SK-N-SH treated with all-trans-retinoic acid at 6 μM for 48 hours (cell line): ENCODE data around the gene SLC35C1.

Source experiments
- ATAC-seq: fragments of 200-7000 bp; cut with Tn5 transposase; 3 replicates; pipeline ENCODE4 v1.9.1; 2020; ENCODE audit warnings: mild to moderate bottlenecking, moderate library complexity
- ARNTL ChIP-seq: fragments of 450-650 bp; formaldehyde crosslinking; IDR thresholded peaks from 2 replicates; pipeline ENCODE4 v1.5.0; 2020; ENCODE audit warnings: low read depth, mild to moderate bottlenecking, moderate library complexity, borderline replicate concordance
- BACH2 ChIP-seq: fragments of 250-450 bp; sonication (Bioruptor Pico); IDR thresholded peaks from 2 replicates; pipeline ENCODE4 v1.9.0; 2021; ENCODE audit warnings: mild to moderate bottlenecking, borderline replicate concordance
- CREB5 ChIP-seq: fragments of 250-450 bp; sonication (Bioruptor Pico); IDR thresholded peaks from 2 replicates; pipeline ENCODE4 v1.5.1; 2020; ENCODE audit warnings: low read depth, mild to moderate bottlenecking, moderate library complexity
- CSRNP3 ChIP-seq: fragments of 250-450 bp; sonication (Bioruptor Pico); IDR thresholded peaks from 2 replicates; pipeline ENCODE4 v1.5.1; 2021; ENCODE audit warnings: mild to moderate bottlenecking, moderate library complexity
- GLIS3 ChIP-seq: fragments of 250-450 bp; sonication (Bioruptor Pico); IDR thresholded peaks from 2 replicates; pipeline ENCODE4 v1.5.0; 2020; ENCODE audit warnings: mild to moderate bottlenecking, moderate library complexity
- ISL1 ChIP-seq: fragments of 250-450 bp; sonication (Bioruptor Pico); IDR thresholded peaks from 2 replicates; pipeline ENCODE4 v2.1.2; 2022; ENCODE audit warnings: mild to moderate bottlenecking, moderate library complexity
- OSR1 ChIP-seq: fragments of 250-450 bp; sonication (Bioruptor Pico); IDR thresholded peaks from 2 replicates; pipeline ENCODE4 v1.8.0; 2022; ENCODE audit warnings: moderate library complexity, mild to moderate bottlenecking, inconsistent platforms
- PATZ1 ChIP-seq: fragments of 250-450 bp; sonication (Bioruptor Pico); IDR thresholded peaks from 2 replicates; pipeline ENCODE4 v1.8.0; 2020; ENCODE audit warnings: mild to moderate bottlenecking, moderate library complexity, borderline replicate concordance
- POU6F1 ChIP-seq: fragments of 250-450 bp; sonication (Bioruptor Pico); IDR thresholded peaks from 2 replicates; pipeline ENCODE4 v1.8.0; 2021; ENCODE audit warnings: low read depth, mild to moderate bottlenecking, moderate library complexity, borderline replicate concordance
- PPARA ChIP-seq: fragments of 250-450 bp; sonication (Bioruptor Pico); IDR thresholded peaks from 2 replicates; pipeline ENCODE4 v1.5.0; 2020; ENCODE audit warnings: mild to moderate bottlenecking, borderline replicate concordance
- RARB ChIP-seq: fragments of 250-450 bp; sonication (Bioruptor Pico); IDR thresholded peaks from 2 replicates; pipeline ENCODE4 v1.8.0; 2021; ENCODE audit warnings: mild to moderate bottlenecking, moderate library complexity
- SNAI2 ChIP-seq: fragments of 250-450 bp; sonication (Bioruptor Pico); IDR thresholded peaks from 2 replicates; pipeline ENCODE4 v1.5.0; 2020; ENCODE audit warnings: mild to moderate bottlenecking, moderate library complexity
- TOX ChIP-seq: fragments of 250-450 bp; sonication (Bioruptor Pico); IDR thresholded peaks from 2 replicates; pipeline ENCODE4 v1.8.0; 2021; ENCODE audit warnings: mild to moderate bottlenecking, moderate library complexity, borderline replicate concordance
- TSHZ2 ChIP-seq: fragments of 250-450 bp; sonication (Bioruptor Pico); IDR thresholded peaks from 2 replicates; pipeline ENCODE4 v1.5.0; 2020; ENCODE audit warnings: mild to moderate bottlenecking, moderate library complexity
- ZC3H10 ChIP-seq: fragments of 250-450 bp; sonication (Bioruptor Pico); IDR thresholded peaks from 2 replicates; pipeline ENCODE4 v1.5.1; 2021; ENCODE audit warnings: mild to moderate bottlenecking, moderate library complexity
- ZFP3 ChIP-seq: fragments of 250-450 bp; sonication (Bioruptor Pico); IDR thresholded peaks from 2 replicates; pipeline ENCODE4 v1.5.0; 2020; ENCODE audit warnings: mild to moderate bottlenecking, moderate library complexity
- ZNF70 ChIP-seq: fragments of 450-650 bp; formaldehyde crosslinking; IDR thresholded peaks from 2 replicates; pipeline ENCODE4 v1.5.0; 2020; ENCODE audit warnings: mild to moderate bottlenecking, moderate library complexity
- ZNF8 ChIP-seq: fragments of 450-650 bp; formaldehyde crosslinking; IDR thresholded peaks from 2 replicates; pipeline ENCODE4 v1.5.0; 2020; ENCODE audit warnings: mild to moderate bottlenecking, moderate library complexity

Gene SLC35C1

GRCh38 chr11:45809456-45810395, 4.8 kb downstream of the SLC35C1 start:
- TF ChIP-seq PPARA (CRISPR knock-in tag) (no peak), ISL1 (no peak), PATZ1 (CRISPR knock-in tag) (no peak), ZNF8 (CRISPR knock-in tag) (no peak), POU6F1 (CRISPR knock-in tag) (no peak), CREB5 (no peak), CSRNP3 (no peak), TOX (CRISPR knock-in tag) (no peak)
- ATAC-seq, result no peak

- no peak for TF ChIP-seq ZFP3 (CRISPR knock-in tag)
- no peak for TF ChIP-seq TSHZ2 (CRISPR knock-in tag)
- no peak for TF ChIP-seq OSR1
- no peak for TF ChIP-seq ARNTL (CRISPR knock-in tag)
- no peak for TF ChIP-seq GLIS3 (CRISPR knock-in tag)
- no peak for TF ChIP-seq SNAI2 (CRISPR knock-in tag)
- TF ChIP-seq CREB5, result no peak
- TF ChIP-seq BACH2 (CRISPR knock-in tag), result no peak
- no peak for TF ChIP-seq ZC3H10
- ATAC-seq, result no peak
These were observed 5.6 kb downstream of the SLC35C1 start for GRCh38 chr11:45810431-45811108.

- no peak for ATAC-seq
- no peak for TF ChIP-seq BACH2 (CRISPR knock-in tag)
- TF ChIP-seq CSRNP3, result no peak
- TF ChIP-seq ZNF70 (CRISPR knock-in tag), result no peak
- TF ChIP-seq PPARA (CRISPR knock-in tag), result no peak
- no peak for TF ChIP-seq RARB (CRISPR knock-in tag)
- no peak for TF ChIP-seq TOX (CRISPR knock-in tag)
- TF ChIP-seq TSHZ2 (CRISPR knock-in tag), result no peak
- TF ChIP-seq GLIS3 (CRISPR knock-in tag), result no peak
- no peak for TF ChIP-seq ARNTL (CRISPR knock-in tag)
- TF ChIP-seq SNAI2 (CRISPR knock-in tag), result no peak
- TF ChIP-seq CREB5, result no peak
These were observed 6.1 kb downstream of the SLC35C1 start for GRCh38 chr11:45811109-45811435.
